HFFc6 (cell line): ENCODE measurements around the gene TBX3. TPM values are rescaled to one million over a fixed set of nuclear protein-coding genes. Genes with fewer than 3 reads are reported as not detected.

Experiments used
- DNase-seq: peaks from one replicate; pipeline ENCODE4 v3.0.0-alpha.2; 2018
- H3K27ac Mint-ChIP-seq: 2 replicates; pipeline ENCODE4 v1.8.0; 2020; ENCODE audit warnings: mild to moderate bottlenecking, mixed read lengths
- H3K27me3 Mint-ChIP-seq: 2 replicates; pipeline ENCODE4 v1.8.0; 2021; ENCODE audit warnings: mild to moderate bottlenecking, moderate library complexity, mixed read lengths; ENCODE audit not compliant: insufficient read depth
- H3K36me3 Mint-ChIP-seq: 2 replicates; pipeline ENCODE4 v1.8.0; 2021; ENCODE audit warnings: low read depth, mixed read lengths
- H3K4me1 Mint-ChIP-seq: 2 replicates; pipeline ENCODE4 v1.8.0; 2020; ENCODE audit warnings: low read depth, mixed read lengths
- H3K4me3 Mint-ChIP-seq: 2 replicates; pipeline ENCODE4 v1.8.0; 2020; ENCODE audit warnings: mild to moderate bottlenecking, moderate library complexity, mixed read lengths
- H3K9me3 Mint-ChIP-seq: 2 replicates; pipeline ENCODE4 v1.8.0; 2020; ENCODE audit warnings: mild to moderate bottlenecking, mixed read lengths
- CTCF ChIP-seq: fragments of 200-600 bp; sonication (generic); IDR thresholded peaks from 2 replicates; pipeline ENCODE4 v1.5.0; 2021; ENCODE audit warnings: antibody characterized with exemption, mild to moderate bottlenecking
- total RNA-seq, 6 experiments: library from RNA; stranded (reverse); fragmentation: NEBNext Ultra II Directional; extraction: Animal tissue kit (Norgen Biotek cat#: 25700); gene quantifications; 2 replicates in 1 of 6; 3 replicates in 5 of 6; pipeline ENCODE4 v1.2.3, GENCODE V29; 2021

Gene TBX3
- total RNA-seq, 6 experiments from 2014 or later: 108 to 145 (median 127) TPM

GRCh38 chr12:114657597-114657920, 26.4 kb downstream of the TBX3 start:
- Mint-ChIP-seq H3K27me3 (no peaks in the 10 kb centered on the region; the same call in 1 of the 2 replicates), H3K27ac (no peak overlapping the region), H3K4me3 (no peak overlapping the region), H3K9me3 (no peaks in the 10 kb centered on the region), H3K36me3 (no peaks in the 10 kb centered on the region), H3K4me1 (peaks cover 44% of the 10 kb centered on the region)
- no peak for DNase-seq
- no peak for TF ChIP-seq CTCF

- Mint-ChIP-seq H3K36me3 (no peaks in the 10 kb centered on the region), H3K4me3 (no peak overlapping the region), H3K27ac (no peak overlapping the region), H3K4me1 (peaks cover 39% of the 10 kb centered on the region), H3K9me3 (no peaks in the 10 kb centered on the region), H3K27me3 (no peaks in the 10 kb centered on the region; the same call in 1 of the 2 replicates)
- DNase-seq: no peak
- no peak for TF ChIP-seq CTCF
Measured at GRCh38 chr12:114656906-114657596, 26.9 kb downstream of the TBX3 start.

GRCh38 chr12:114655934-114656749, 27.8 kb downstream of the TBX3 start:
- DNase-seq: no peak
- H3K4me3 Mint-ChIP-seq: peak overlapping the region; percentile 34; the same call in 1 of the 2 replicates
- H3K9me3 Mint-ChIP-seq: no peaks in the 10 kb centered on the region
- TF ChIP-seq CTCF: no peak
- peaks cover 30% of the 10 kb centered on the region for H3K4me1 Mint-ChIP-seq
- no peaks in the 10 kb centered on the region; the same call in 1 of the 2 replicates for H3K27me3 Mint-ChIP-seq
- no peak overlapping the region; the same call in 1 of the 2 replicates for H3K27ac Mint-ChIP-seq
- no peaks in the 10 kb centered on the region for H3K36me3 Mint-ChIP-seq

GRCh38 chr12:114649585-114649984, 34.4 kb downstream of the TBX3 start:
- DNase-seq: no peak
- H3K9me3 Mint-ChIP-seq: no peaks in the 10 kb centered on the region
- H3K4me3 Mint-ChIP-seq: no peak overlapping the region
- no peaks in the 10 kb centered on the region for H3K27me3 Mint-ChIP-seq
- H3K36me3 Mint-ChIP-seq: no peaks in the 10 kb centered on the region
- H3K27ac Mint-ChIP-seq: no peak overlapping the region
- TF ChIP-seq CTCF: no peak
- no peaks in the 10 kb centered on the region for H3K4me1 Mint-ChIP-seq

- no peaks in the 10 kb centered on the region for H3K9me3 Mint-ChIP-seq
- no peak for TF ChIP-seq CTCF
- no peaks in the 10 kb centered on the region for H3K36me3 Mint-ChIP-seq
- H3K4me1 Mint-ChIP-seq: no peaks in the 10 kb centered on the region
- DNase-seq: no peak
- H3K4me3 Mint-ChIP-seq: no peak overlapping the region
- no peaks in the 10 kb centered on the region for H3K27me3 Mint-ChIP-seq
- no peak overlapping the region for H3K27ac Mint-ChIP-seq
Measured at GRCh38 chr12:114648711-114649110, 35.3 kb downstream of the TBX3 start.
